ENCODE data around the gene TICRR.

TICRR gene

DNA sequence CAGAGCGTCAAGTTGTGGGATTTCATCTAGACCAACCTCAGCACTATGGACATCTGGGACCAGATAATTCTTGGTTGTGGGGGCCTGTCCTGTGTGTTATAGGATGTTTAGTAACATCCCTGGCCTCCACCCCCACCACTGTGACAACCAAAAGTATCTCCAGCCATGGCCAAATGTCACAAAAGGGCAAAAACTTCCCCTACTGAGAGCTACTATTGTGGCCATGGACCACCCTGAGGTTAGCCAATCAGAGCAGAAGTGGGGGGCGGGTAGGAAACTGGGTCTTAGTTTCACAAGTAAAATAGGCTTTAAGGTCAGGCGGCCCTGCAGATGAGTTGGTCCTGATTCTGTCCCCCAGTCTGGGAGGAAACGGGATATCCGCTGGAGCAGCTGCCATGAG lies 54.6 kb downstream of the TICRR start:
- DNase-seq = no peak

DNA sequence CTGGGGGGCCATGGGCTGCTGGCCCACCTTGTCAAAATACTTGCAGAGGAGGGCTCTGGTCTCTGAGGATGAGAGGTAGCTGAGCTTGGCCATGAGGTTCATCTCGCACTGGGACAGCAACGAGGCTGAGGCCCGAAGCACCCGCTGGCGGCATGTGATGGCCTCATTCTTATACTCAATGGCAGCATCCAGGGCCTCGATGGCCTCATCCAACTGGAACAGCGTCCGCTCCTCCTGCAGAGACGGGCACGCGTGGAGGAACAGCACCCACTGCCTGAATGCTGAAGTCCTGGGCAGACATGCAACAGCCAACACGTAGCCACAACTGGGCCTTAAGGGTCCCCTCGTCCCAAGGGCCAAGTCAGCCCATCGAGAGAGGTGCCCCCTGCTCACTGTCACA lies 55.0 kb downstream of the TICRR start:
- no peak for DNase-seq

GRCh38 chr15:89630974-89631901 lies 56.0 kb downstream of the TICRR start:
- no peak for DNase-seq

- no peak for DNase-seq
Measured at GRCh38 chr15:89631902-89632264, 56.6 kb downstream of the TICRR start.

GRCh38 chr15:89632563-89633430 lies 57.5 kb downstream of the TICRR start:
- DNase-seq = no peak

GRCh38 chr15:89633585-89633984 lies 58.3 kb downstream of the TICRR start:
- DNase-seq = no peak

DNA sequence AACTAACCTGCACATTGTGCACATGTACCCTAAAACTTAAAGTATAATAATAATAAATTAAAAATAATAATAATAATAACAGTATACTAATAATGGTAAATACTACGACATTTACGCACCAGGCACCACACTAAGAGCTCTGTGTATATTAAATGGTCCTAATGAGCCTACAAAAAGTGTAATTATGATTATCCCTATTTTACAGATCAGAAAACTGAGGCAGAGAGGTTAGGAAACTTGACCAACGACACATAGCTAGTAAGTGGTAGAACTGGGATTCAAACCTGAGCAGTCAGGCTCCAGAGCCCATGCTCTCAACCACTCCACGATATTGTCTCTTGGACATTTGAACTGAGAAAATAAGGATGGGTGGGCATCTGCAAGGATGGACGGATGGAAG lies 65.0 kb downstream of the TICRR start:
- DNase-seq = no peak

DNA sequence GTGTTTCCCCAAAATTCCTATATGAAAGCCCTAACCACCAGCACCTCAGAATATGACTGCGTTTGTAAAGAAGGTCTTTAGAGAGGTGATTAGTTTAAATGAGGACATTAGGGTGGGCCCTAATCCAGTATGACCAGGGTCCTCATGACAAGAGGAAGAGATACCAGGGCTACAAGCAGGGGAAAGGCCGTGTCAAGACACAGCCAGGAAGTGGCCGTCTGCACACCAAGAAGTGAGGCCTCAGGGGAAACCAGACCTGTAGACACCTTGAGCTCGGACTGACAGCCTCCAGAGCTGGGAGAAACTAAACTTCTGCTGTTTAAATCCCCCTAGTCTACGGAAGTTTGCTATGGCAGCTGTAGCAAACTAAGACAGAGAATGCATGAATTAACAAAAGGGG lies 65.8 kb downstream of the TICRR start:
- no peak for DNase-seq

GRCh38 chr15:89642106-89642505 lies 66.8 kb downstream of the TICRR start:
- DNase-seq = no peak

- DNase-seq = no peak
Measured at GRCh38 chr15:89645680-89646079, 70.4 kb downstream of the TICRR start.

DNA sequence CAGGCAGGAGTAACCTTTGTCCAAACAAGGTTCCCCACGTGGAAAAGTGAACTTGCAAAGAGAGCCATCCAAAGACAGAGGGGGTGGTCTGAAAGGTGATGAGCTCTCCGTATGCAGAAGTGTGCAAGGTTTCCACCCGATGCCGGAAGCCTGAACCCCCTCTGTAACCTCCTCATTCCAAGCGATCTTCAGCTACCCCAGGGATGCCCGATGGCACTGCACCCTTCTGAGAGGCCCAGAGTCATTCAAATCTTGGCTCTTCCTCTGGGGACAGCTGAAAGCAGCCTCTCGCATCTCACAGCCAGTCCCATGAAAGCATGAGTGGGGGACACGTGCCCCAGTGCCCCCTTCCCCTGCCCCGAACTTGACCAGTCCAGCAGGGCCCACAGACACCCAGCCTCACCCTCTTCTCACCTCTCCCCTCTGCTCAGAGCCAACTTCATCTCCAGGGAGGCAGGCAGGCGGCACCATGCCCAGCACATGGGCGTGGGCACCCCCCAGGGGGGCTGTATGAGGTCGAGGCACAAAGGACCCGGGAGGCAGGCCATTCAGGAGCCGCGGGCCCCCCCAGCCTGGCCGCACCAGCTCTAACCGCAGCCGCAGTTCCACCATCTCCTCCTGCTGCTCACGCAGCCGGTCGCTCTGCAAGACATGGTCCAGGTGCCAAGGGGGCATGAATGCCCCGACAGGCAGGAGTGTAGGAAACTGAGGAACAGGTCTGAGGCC lies 71.3 kb downstream of the TICRR start:
- DNase-seq = no peak

DNA sequence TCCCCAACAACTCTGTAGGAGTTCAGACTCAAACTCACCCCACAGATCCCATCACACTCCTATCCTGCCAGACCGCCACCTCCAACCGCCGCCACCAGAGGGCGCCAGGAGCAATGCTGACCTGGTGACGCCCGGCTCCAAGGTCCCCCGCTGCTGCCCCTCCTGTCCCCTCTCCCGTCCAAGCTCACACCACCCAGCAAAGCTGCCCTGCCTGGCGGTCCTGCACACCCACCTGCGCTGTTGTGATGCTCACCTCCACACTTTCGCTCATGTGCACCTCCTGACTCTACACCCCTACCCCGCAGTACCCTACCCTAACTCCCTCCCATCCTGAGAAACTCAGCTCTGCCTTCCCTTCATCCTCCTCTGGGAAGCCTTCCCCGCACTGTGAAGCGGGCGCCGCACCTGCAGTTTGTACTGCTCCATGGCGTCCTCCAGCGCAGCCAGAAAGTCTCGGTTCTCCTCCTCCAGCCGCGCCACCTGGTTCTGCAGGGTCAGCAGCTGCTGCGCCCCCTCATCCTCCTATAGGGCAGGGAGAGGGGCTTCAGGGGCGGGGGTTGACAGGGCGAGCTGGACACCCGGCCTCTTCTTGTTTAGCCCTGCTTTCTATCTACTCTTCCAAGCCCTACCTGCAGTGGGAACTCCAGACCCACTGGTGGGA lies 72.1 kb downstream of the TICRR start:
- peak; percentile 40 to 46 for DNase-seq

DNA sequence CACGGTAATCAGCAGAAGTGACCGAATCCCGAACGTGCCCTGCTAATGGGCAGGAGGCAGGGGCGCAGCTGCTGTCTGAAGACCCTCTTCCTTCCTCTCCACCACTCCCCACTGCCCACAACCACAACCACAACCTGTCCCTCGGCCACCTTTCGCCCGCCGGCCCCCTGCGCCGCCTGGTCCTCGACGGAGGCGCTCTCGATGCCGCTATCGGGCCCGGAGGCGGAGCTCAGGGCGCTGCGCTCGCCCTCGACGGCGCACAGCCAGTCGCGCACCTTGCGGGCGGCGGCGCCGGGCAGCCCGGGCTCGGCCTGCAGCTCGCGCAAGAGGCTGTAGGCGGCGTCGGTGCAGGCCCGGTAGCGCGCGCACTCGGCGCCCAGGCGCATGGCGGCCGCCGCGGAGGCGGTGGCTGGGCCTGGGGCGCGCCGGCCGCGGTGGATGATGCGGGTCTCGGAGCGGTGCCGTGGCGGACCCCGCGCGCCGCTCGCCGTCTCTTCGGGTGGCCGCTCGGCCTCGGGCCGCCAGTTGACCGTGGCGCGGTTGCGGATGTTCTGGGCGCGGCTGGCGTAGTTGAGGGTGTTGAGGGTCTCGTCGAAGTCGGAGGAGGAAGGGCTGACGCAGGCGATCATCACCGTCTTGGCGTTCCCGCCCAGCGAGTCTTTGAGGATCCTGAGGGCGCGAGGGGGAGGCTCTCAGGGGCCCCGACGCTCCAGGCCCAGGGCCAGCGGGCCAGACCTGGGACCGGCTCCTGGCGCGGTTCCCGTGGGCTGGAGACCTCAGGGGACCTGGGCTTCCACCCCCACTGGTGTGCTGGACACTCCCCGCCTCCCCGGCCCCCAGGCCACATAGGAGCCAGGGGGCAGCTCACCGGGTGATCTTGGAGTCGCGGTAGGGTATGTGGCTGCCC lies 73.1 kb downstream of the TICRR start:
- no peak for DNase-seq

- no peak for DNase-seq
Measured at GRCh38 chr15:89649013-89649625, 73.8 kb downstream of the TICRR start.

- DNase-seq = no peak
Measured at GRCh38 chr15:89649716-89650115, 74.4 kb downstream of the TICRR start.

GRCh38 chr15:89652131-89652530 lies 76.9 kb downstream of the TICRR start:
- DNase-seq = no peak

- DNase-seq = no peak
Measured at GRCh38 chr15:89652666-89653065, 77.4 kb downstream of the TICRR start.

DNA sequence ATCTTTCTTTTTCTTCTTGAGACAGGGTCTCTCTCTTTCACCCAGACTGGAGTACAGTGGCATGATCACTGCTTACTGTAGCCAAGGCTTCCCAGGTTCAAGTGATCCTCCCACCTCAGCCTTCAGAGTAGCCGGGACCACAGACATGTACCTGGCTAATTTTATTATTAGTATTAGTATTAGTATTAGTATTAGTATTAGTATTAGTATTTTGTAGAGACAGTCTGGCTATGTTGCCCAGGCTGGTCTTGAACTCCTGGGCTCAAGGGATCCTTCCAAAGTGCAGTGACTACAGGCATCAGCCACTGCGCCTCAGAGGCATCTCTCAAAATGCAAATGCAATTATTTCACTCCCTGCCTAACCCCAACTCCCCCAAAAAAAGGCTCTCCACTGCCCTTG lies 78.3 kb downstream of the TICRR start:
- DNase-seq = no peak

GRCh38 chr15:89654301-89654761 lies 79.1 kb downstream of the TICRR start:
- DNase-seq = no peak

- DNase-seq = no peak
Measured at GRCh38 chr15:89654847-89655805, 79.9 kb downstream of the TICRR start, which contains the start of gene KIF7. Gene KIF7 (minus strand): TSS chr15:89655467. CDS start chr15:89652930, 2,537 bp downstream.
